ENCODE measurements around the gene DNMT3A. TPM values are rescaled to one million over a fixed set of nuclear protein-coding genes. Genes with fewer than 3 reads are reported as not detected.

DNMT3A gene
- total and polyA plus RNA-seq, 2 of the 8 experiments (the other 6 are each of a cell fraction or from before 2014, with no cell fraction given) = 33.6 to 178 TPM

DNA sequence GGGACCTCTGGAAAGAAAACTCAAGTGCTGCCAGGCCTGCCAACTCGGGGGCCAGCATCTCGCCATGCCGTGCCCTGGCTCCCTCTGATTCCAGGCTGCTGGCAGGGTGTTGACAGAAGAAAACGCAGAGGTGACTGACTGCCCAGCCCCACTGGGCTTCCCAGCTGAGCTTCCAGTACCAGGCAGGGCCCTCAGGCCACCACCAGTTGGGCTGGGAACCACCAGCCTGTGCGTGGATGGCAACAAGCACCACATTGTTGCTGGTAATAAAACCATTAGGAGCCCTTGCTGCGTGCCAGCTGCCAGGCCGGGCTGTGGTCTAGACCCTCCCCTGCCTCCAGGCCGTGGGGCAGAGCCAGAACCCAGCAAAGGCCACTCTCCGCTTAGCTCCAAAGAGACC is 9.2 kb downstream of the DNMT3A start:
- H3K18ac ChIP-seq (ENCODE audit: extremely low read depth, low read length) = peak overlapping the region; percentile 48
- H2AFZ ChIP-seq (ENCODE audit: low read length) = no peak overlapping the region
- H3K36me3 ChIP-seq (ENCODE audit: control insufficient read depth in 2 of 4, insufficient read depth in 4 of 4, low read length in 3 of 4) = no peaks in the 10 kb centered on the region
- peaks cover 0 to 8% of the 10 kb centered on the region in 2 experiments for H4K20me1 ChIP-seq (replicated peaks in 1 of 2; ENCODE audit: control insufficient read depth in 1 of 2, insufficient read depth in 2 of 2, low read length in 2 of 2)
- H3K79me1 ChIP-seq (ENCODE audit: low read depth, low read length) = peaks cover 3% of the 10 kb centered on the region
- FAIRE-seq (no peak), DNase-seq (ENCODE audit: low read depth in 1 of 2, low spot score in 2 of 2) (no peak)
- peaks cover 0 to 4% of the 10 kb centered on the region in 2 experiments; a peak in 1 of 4 replicates for H3K79me2 ChIP-seq (ENCODE audit: control insufficient read depth in 1 of 2, insufficient read depth in 2 of 2, low read length in 2 of 2)
- no peak overlapping the region for H3K23ac ChIP-seq (ENCODE audit: insufficient read length)
- H3K4ac ChIP-seq (replicated peaks; ENCODE audit: insufficient read length, low read depth, low read length) = no peak overlapping the region
- 86% methylated on average over 9 of the region's 9 CpGs; no CpG with 5 or more reads in 1 of the 2 experiments for WGBS, 2 experiments (ENCODE audit: extremely low coverage in 1 of 2, insufficient coverage in 1 of 2, insufficient read length in 1 of 2, insufficient replicate concordance in 2 of 2, low coverage in 1 of 2, low lambda C conversion rate in 2 of 2, missing lambda C conversion rate in 1 of 2)
- 0 out of 2 replicates have a peak overlapping the region, but pooled peaks have one; percentile 13 for H2BK20ac ChIP-seq (ENCODE audit: low read length)
- H2BK120ac ChIP-seq (replicated peaks; ENCODE audit: low read depth, low read length) = no peak overlapping the region
- H3K14ac ChIP-seq (ENCODE audit: insufficient read length) = no peak overlapping the region
- H3K56ac ChIP-seq (replicated peaks; ENCODE audit: insufficient read length, low read depth, low read length) = no peak overlapping the region
- no peak overlapping the region for H3K9ac ChIP-seq (replicated peaks in 1 of 4; ENCODE audit: extremely low read depth in 1 of 4, low read depth in 3 of 4, low read length in 3 of 4)
- H2BK12ac ChIP-seq (ENCODE audit: low read depth, low read length) = peak overlapping the region; percentile 71; the same call in 1 of the 2 replicates
- ChIA-PET CTCF (ENCODE audit: partially characterized antibody) (interaction anchor here (1.8 to 11.4 kb wide), 4 partner anchors 8 to 30 kb away, joined by 6 to 178 read pairs (median 8); no protein-coding TSS in a partner anchor), POLR2A (ENCODE audit: partially characterized antibody) (interaction anchor here (1.7 to 2.7 kb wide), 2 partner anchors 16 to 18 kb away, joined by 3 to 10 read pairs; no protein-coding TSS in a partner anchor)
- H3K23me2 ChIP-seq (ENCODE audit: low read depth, low read length) = peaks cover 2% of the 10 kb centered on the region; the same call in 1 of the 2 replicates
- no peaks in the 10 kb centered on the region for H3K9me3 ChIP-seq (ENCODE audit: insufficient read depth in 2 of 2, low read depth in 1 of 2, low read length in 1 of 2)
- peaks cover 0 to 3% (median 0%) of the 10 kb centered on the region in 4 experiments; a peak in 2 of 7 replicates for H3K27me3 ChIP-seq (replicated peaks in 1 of 4; ENCODE audit: control insufficient read depth in 3 of 4, extremely low read depth in 1 of 4, insufficient read depth in 3 of 4, low read length in 3 of 4)
- TF ChIP-seq GTF2F1 (IDR thresholded peaks at IDR 0.05; ENCODE audit: borderline replicate concordance, low read depth, low read length) (no peak), RNF2 (IDR thresholded peaks at IDR 0.05; ENCODE audit: borderline replicate concordance, low read depth, low read length, missing control alignments, poor library complexity, severe bottlenecking) (no peak), JUND (IDR thresholded peaks at IDR 0.05; ENCODE audit: low read length) (no peak), BCL11A (IDR thresholded peaks at IDR 0.05; ENCODE audit: low read depth in 2 of 2, low read length in 2 of 2) (no peak), HDAC2 (IDR thresholded peaks at IDR 0.05; ENCODE audit: borderline replicate concordance in 1 of 2, low read depth in 2 of 2, low read length in 2 of 2) (no peak)
- H2BK15ac ChIP-seq (ENCODE audit: low read length) = peak overlapping the region; percentile 81; the same call in 1 of the 2 replicates
- H2BK5ac ChIP-seq (ENCODE audit: low read depth, low read length) = no peak overlapping the region; the same call in 1 of the 2 replicates
- no peak overlapping the region for H3K27ac ChIP-seq (ENCODE audit: low read depth, low read length)
- H4K91ac ChIP-seq (replicated peaks; ENCODE audit: insufficient read length, low read length) = peak overlapping the region; percentile 45
- H2AK5ac ChIP-seq (ENCODE audit: low read depth, low read length) = no peak overlapping the region
- H3K4me1 ChIP-seq (replicated peaks in 1 of 4; ENCODE audit: control insufficient read depth in 3 of 4, insufficient read depth in 4 of 4, low read length in 3 of 4) = peaks cover 18 to 39% (median 27%) of the 10 kb centered on the region in 4 experiments
- no peak overlapping the region for H3K4me2 ChIP-seq (ENCODE audit: insufficient read depth in 1 of 2, low read depth in 2 of 2, low read length in 2 of 2)
- H4K5ac ChIP-seq (ENCODE audit: insufficient read length, low read depth, low read length) = no peak overlapping the region
- no peak overlapping the region for H3K4me3 ChIP-seq (ENCODE audit: extremely low read depth in 1 of 4, insufficient read depth in 2 of 4, low read depth in 3 of 4, low read length in 4 of 4)
- peak overlapping the region; percentile 6; the same call in 1 of the 2 replicates for H4K8ac ChIP-seq (ENCODE audit: extremely low read depth, insufficient read depth, low read length)
